GM19023 (cell line): ENCODE measurements around the gene DLX3.

ENCODE experiments used
- ATAC-seq: cut with Tn5 transposase; IDR thresholded peaks from one replicate; pipeline ENCODE4 v1.9.1; 2021; ENCODE audit warnings: mild to moderate bottlenecking, moderate library complexity; ENCODE audit not compliant: unreplicated experiment

Gene DLX3

GRCh38 chr17:50024808-50025207 lies 29.8 kb upstream of the DLX3 start:
- no peak for ATAC-seq

GRCh38 chr17:50023520-50023919 lies 28.5 kb upstream of the DLX3 start:
- ATAC-seq, result no peak

DNA sequence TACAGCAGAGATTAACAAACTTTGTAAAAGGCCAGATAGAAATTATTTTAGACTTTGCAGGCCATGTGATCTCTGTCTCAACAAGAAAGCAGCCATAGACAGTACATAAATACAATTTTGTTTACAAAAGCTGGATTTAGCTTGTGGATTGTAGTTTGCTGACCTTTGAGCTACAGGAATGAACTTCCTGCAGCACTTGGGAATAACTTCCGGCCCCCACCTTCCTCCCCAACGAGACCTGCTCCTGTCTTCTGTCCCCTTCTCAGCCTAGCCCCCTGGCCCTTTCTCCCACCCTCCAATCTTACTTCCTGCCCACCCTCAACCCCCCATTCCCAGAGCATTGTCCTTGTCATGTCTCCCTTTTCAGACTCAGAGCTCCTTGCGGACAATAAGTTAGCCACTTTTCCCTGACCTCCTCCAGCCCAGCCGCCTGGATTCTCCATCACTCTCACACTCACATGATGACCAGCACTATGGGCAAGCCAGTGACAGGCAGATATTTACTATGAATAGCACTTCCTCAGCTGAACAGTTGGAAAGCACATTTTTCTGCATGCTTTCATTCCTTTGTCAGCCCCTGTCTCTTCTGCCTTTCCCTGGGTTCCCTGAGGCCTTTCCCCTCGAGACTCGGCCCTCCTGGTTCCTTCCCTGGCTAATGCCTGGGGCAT lies 27.6 kb upstream of the DLX3 start:
- ATAC-seq, result no peak

- no peak for ATAC-seq
Observed at GRCh38 chr17:50021681-50022370, 26.8 kb upstream of the DLX3 start.

- no peak for ATAC-seq
Observed at GRCh38 chr17:50020841-50021599, 26.0 kb upstream of the DLX3 start.

DNA sequence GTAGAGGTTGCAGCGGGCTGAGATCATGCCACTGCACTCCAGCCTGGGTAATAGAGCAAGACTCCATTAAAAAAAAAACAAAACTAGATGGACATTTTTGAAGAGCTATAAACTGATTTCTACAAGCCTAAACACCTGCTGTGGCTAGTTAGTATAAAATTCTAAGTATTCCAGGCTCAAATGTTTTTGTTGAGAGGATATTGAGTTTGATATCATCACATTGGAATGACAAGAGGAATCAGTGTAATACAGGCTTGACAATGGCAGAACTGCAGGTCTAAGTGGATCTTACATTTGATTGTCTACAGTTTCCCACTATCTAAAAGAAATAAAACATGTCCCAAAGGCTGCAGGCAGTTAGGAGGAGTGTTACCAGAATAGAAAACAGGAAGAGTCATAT lies 23.9 kb upstream of the DLX3 start:
- ATAC-seq, result no peak

DNA sequence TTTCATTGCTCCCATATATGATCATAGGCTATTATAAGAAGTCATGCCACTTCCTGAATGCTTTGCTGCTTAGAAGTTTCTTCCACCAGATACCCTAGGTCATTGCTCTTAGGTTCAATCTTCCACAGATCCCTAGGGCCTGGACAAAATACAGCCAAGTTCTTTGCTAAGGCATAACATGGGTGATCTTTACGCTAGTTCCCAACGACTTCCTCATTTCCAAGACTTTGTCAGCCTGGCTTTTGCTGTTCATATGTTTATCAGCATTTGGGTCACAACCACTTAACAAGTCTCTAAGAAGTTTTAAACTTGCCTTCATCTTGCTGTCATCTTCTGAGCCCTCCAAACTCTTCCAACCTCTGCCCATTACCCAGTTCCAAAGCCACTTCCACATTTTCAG lies 20.1 kb upstream of the DLX3 start:
- no peak for ATAC-seq

GRCh38 chr17:50014471-50015088 lies 19.6 kb upstream of the DLX3 start:
- ATAC-seq, result no peak

- no peak for ATAC-seq
Observed at GRCh38 chr17:50013079-50013478, 18.1 kb upstream of the DLX3 start.

DNA sequence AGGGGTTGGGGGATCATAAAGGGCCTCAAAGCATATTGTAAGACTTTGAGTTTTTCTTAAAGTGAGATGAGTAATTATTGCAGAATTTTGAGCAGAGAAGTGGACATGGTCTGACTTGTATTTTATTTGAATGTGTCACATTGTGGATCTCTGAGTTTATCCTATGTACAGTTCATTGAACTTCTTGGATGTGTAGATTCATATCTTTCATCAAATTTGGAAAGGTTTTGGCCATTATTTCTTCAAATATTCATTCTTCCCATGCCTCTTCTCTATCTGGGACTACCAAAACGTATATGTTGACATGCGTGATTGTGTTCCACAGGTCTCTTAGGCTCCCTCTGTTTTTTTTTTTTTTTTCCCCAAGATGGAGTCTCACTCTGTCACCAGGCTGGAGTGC lies 14.3 kb upstream of the DLX3 start:
- ATAC-seq, result no peak

- no peak for ATAC-seq
Observed at GRCh38 chr17:50003911-50004310, 8.9 kb upstream of the DLX3 start.

DNA sequence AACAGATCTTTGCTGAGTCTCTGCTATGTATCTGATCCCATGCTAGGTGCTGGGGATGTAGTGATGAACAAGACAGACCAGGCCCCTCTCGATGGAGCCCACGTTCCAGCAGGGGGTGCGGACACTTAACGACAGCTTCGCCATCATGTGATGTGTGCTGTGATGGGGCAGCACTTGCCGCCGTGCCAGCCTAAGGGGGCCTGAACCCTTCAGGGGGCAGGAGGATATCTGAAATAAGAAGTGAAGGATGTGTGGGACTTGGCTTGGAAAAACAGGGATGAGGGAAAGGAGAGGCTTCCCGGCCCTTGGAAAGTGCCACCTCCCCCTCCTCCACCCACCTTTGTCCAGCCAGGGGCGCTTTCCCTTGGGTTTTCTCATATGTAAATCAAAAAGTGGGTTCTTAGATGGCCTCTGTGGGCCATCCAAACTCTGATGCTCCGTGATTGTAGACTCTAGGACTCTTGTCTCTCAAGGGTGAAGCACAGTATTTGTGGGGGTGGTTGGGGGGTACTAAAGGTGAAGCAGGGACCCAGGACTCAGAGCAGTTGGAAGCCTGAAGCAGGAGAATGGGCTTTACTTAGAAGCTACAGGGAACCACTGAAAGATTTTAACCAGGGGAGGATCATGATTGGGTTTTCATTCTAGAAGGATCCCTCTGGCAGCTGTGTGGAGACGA lies 4.0 kb upstream of the DLX3 start:
- ATAC-seq, result no peak

DNA sequence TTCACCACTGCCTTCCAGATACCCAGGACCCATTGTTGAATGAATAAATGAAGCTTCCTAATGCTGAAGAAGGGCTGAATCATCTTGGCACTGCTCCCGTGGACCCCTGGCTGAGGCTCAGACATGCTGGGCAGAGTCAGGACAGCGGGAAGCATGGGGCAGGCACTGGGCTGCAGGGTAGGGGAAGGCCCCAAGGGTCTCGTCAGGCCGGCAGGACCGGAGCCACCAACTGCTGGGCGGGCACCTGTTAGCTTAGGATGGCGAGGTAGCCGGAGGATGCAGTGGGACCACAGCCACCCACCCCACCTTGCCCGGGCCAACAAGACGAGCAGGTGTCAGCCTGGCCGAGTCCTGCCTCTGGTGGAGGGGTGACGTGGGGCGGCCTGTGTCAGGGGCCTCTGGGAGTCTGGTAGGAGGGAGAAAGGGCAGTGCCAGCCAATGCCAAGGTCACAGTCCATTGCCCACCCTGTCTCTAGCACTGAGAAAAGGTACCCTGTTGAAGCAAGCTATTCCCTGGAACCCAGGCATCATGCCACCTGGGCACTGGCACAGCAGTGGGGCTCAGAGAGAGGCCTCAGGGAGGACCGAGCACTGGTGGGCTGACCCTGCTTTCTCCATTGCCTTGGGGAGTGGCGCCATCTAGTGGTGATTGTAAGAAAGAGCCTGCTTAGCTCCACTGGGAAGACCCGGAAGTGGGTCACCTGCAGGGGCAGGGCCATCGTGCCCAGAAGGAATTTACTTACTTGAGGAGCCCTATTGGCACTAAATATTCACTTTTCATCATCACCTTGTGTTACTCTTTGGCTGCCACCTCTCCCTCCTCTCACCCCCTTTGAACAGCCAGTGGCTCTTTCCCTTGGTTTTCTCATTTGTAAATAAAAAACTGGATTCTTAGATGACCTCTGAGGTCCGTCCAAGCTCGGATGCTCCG lies 3.0 kb upstream of the DLX3 start:
- ATAC-seq, result peak; percentile 69

DNA sequence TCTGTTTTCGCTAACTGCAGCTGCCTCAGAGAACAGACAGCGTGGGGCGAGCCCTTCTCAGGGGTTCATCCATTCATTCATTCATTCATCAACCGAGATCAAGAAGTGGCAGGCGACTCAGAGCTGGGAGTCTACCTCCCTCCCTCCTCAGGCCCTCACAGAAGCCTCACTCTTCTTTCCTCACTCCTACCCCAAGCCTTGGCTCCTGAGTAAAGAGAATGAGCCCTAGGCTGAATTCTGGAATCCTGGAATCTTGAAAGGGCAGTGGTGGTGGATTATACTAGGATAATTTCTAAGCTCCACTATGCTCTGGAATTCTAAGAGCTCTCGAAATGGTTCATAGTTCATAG lies 2.3 kb upstream of the DLX3 start:
- ATAC-seq, result no peak

DNA sequence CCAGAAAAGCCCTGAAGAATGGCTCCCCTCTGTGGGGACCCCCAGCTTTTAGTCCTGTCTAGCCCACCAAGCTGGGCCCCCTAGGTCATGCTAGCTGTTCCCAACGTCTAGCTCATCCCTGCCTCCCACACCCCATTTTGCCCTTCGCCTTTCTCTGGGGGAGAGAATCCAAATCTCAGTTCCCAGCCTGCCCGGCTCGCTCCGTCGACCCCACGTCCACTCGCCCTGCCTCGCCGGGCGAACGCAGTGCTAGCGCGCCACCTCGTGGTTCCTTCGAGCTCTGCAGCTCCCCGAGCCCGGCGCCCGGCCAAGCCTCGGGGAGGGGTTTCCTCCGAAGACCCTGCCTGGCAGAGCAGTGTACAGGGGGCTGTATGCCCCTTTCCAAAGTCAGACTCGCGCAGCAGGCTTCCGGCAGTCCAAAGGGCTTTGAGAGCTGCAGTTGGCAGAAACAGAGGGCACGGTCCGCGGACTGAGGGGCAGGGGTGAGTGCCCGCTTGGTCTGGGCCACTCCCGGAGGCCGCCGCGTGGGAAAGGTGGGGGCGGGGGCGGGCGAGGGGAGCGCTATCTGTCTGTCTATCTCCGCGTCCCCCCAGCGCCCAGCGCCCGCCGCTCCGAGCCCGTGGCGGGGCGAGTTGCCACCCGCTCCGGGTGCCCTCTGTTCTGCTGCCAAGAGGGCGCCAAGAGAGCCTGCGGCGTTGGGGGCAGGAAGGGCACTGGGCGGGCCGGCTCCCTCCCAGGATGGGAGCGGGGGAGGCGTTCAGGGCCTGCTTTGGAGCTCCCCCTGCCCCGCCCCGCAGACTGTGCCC lies 1.7 kb upstream of the DLX3 start:
- ATAC-seq, result no peak

- ATAC-seq, result no peak
Observed at GRCh38 chr17:49996121-49996494, 1.1 kb upstream of the DLX3 start.

GRCh38 chr17:49994085-49995054 lies 654 bp downstream of the DLX3 start:
- no peak for ATAC-seq

DNA sequence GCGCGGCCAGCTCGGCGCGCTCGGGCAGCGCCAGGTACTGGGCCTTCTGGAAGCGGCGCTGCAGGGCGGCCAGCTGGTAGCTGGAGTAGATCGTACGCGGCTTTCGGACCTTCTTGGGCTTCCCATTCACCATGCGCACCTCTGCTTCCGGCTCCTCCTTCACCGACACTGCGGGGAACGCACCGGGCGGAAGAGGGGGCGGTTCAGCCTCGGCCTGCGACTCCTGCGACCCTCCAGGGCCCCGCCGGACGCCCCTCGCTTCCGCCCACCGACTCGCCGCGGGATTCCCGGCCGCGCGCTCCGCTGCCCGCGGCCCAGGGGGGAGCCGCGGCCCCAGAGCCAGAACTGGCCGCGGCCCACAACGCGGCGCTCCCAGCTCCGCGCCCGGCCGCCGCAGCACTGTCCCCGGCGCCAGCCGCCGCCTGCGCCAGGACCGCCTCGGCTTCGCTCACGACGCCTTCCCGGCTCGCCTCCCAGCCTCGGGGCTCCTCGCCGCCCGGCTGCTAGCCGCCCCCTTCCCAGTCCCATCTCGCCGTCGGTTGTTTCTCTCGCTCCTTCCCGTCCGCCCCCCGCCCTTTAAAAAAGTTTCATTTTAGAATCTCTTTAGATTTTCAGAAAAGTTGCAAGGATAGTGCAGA lies 1.5 kb downstream of the DLX3 start:
- no peak for ATAC-seq
